ENCODE data around the gene CIB4. TPM values are rescaled to one million over a fixed set of nuclear protein-coding genes. Genes with fewer than 3 reads are reported as not detected.

Gene CIB4
- total and polyA plus RNA-seq, 2 of the 4 experiments (the other 2 are of a cell fraction), result not detected

- no peak overlapping the region for H2AK5ac ChIP-seq (ENCODE audit: low read depth, low read length)
- BruUV-seq (replicated peaks), result no TSS peak
- no peak for DNase-seq
- H4K5ac ChIP-seq (ENCODE audit: low read depth, low read length), result no peak overlapping the region
- H3K9ac ChIP-seq (ENCODE audit: low read depth, low read length), result no peak overlapping the region
- POLR2A ChIA-PET (ENCODE audit: unreplicated experiment), result no interaction called here
- H3K56ac ChIP-seq (ENCODE audit: extremely low read depth, insufficient read depth, low read length), result no peak overlapping the region
- H2BK20ac ChIP-seq (ENCODE audit: low read depth, low read length), result no peak overlapping the region
- TF ChIP-seq CTCF (conservative IDR thresholded peaks at IDR 0.05; ENCODE audit: low read depth, low read length), result no peak
- TF ChIP-seq, protein P1, sequence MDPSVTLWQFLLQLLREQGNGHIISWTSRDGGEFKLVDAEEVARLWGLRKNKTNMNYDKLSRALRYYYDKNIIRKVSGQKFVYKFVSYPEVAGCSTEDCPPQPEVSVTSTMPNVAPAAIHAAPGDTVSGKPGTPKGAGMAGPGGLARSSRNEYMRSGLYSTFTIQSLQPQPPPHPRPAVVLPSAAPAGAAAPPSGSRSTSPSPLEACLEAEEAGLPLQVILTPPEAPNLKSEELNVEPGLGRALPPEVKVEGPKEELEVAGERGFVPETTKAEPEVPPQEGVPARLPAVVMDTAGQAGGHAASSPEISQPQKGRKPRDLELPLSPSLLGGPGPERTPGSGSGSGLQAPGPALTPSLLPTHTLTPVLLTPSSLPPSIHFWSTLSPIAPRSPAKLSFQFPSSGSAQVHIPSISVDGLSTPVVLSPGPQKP (IDR thresholded peaks at IDR 0.05; ENCODE audit: borderline replicate concordance, low read depth, low read length), result no peak
- TF ChIP-seq MAFK (IDR thresholded peaks at IDR 0.05; ENCODE audit: low read depth, low read length), result no peak
- no peak for TF ChIP-seq RCOR1 (IDR thresholded peaks at IDR 0.05; ENCODE audit: insufficient replicate concordance, low read length)
- TF ChIP-seq, protein P2, sequence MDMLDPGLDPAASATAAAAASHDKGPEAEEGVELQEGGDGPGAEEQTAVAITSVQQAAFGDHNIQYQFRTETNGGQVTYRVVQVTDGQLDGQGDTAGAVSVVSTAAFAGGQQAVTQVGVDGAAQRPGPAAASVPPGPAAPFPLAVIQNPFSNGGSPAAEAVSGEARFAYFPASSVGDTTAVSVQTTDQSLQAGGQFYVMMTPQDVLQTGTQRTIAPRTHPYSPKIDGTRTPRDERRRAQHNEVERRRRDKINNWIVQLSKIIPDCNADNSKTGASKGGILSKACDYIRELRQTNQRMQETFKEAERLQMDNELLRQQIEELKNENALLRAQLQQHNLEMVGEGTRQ (IDR thresholded peaks at IDR 0.05; ENCODE audit: low read depth, low read length), result no peak
- TF ChIP-seq RAD21 (IDR thresholded peaks at IDR 0.05; ENCODE audit: low read length), result no peak
- no peak for TF ChIP-seq MAZ (IDR thresholded peaks at IDR 0.05; ENCODE audit: borderline replicate concordance, low read depth, low read length)
- no peak for TF ChIP-seq RFX5 (IDR thresholded peaks at IDR 0.05; ENCODE audit: low read depth, low read length)
- TF ChIP-seq CHD1 (IDR thresholded peaks at IDR 0.05; ENCODE audit: low read depth, low read length), result no peak
- TF ChIP-seq CEBPB (IDR thresholded peaks at IDR 0.05; ENCODE audit: low read depth, low read length), result no peak
- no peak for TF ChIP-seq BHLHE40 (IDR thresholded peaks at IDR 0.05; ENCODE audit: low read depth, low read length)
- TF ChIP-seq NFE2L2 (IDR thresholded peaks at IDR 0.05; ENCODE audit: low read depth, low read length), result no peak
- no peak for TF ChIP-seq MXI1 (IDR thresholded peaks at IDR 0.05; ENCODE audit: borderline replicate concordance, low read depth, low read length)
- no peak for TF ChIP-seq SMC3 (IDR thresholded peaks at IDR 0.05; ENCODE audit: low read depth, low read length)
- TF ChIP-seq FOS (IDR thresholded peaks at IDR 0.05; ENCODE audit: low read depth, low read length), result no peak
- TF ChIP-seq POLR2A (IDR thresholded peaks at IDR 0.05; ENCODE audit: low read depth, low read length), result no peak
- H2BK5ac ChIP-seq (ENCODE audit: low read depth, low read length, poor library complexity, severe bottlenecking), result no peak overlapping the region
- H3K14ac ChIP-seq (replicated peaks; ENCODE audit: low read depth, low read length), result no peak overlapping the region
- no peak overlapping the region for H3K18ac ChIP-seq (ENCODE audit: low read depth, low read length)
- no peaks in the 10 kb centered on the region for H3K9me1 ChIP-seq (ENCODE audit: insufficient read depth, low read length)
- H2AK9ac ChIP-seq (replicated peaks; ENCODE audit: low read depth, low read length, poor library complexity), result no peak overlapping the region
- in situ Hi-C loops (cut with MboI; ENCODE audit: low sequenced_read_pairs) (no loop called here), dilution Hi-C loops (cut with HindIII; ENCODE audit: low sequenced_read_pairs, unreplicated experiment) (no loop called here), intact Hi-C loops (cut with micrococcal nuclease) (no loop called here)
- H3K79me1 ChIP-seq (ENCODE audit: low read depth in 1 of 2, low read length in 2 of 2), result no peaks in the 10 kb centered on the region
- no peak overlapping the region for H2AFZ ChIP-seq (replicated peaks; ENCODE audit: low read length, poor library complexity)
- no peak overlapping the region for H3K23ac ChIP-seq (ENCODE audit: low read depth, low read length)
- no peak overlapping the region for H2BK120ac ChIP-seq (ENCODE audit: low read depth, low read length)
- no peak for ATAC-seq (ENCODE audit: low read depth)
- no peak overlapping the region for H3K27ac ChIP-seq (ENCODE audit: insufficient read depth, low read length)
- no peaks in the 10 kb centered on the region for H3K9me3 ChIP-seq (ENCODE audit: control insufficient read depth, insufficient read depth, low read length)
- no peak overlapping the region for H2BK15ac ChIP-seq (ENCODE audit: low read depth, low read length)
- no peak overlapping the region for H3K4me2 ChIP-seq (ENCODE audit: low read depth, low read length)
- H3K36me3 ChIP-seq (ENCODE audit: control insufficient read depth, insufficient read depth, low read length), result no peaks in the 10 kb centered on the region
- CTCF ChIA-PET, result no interaction called here
- no peak overlapping the region for H3K4me3 ChIP-seq (ENCODE audit: insufficient read depth, low read depth, low read length)
- H3K27me3 ChIP-seq (ENCODE audit: control insufficient read depth, insufficient read depth, low read length), result peaks cover 53% of the 10 kb centered on the region
- no peaks in the 10 kb centered on the region for H3K4me1 ChIP-seq (ENCODE audit: control insufficient read depth, insufficient read depth, low read length)
- H4K91ac ChIP-seq (ENCODE audit: insufficient read depth, low read depth, low read length), result no peak overlapping the region
- H4K8ac ChIP-seq (ENCODE audit: low read depth in 2 of 2, low read length in 2 of 2), result no peak overlapping the region
- H4K20me1 ChIP-seq (ENCODE audit: insufficient read depth, low read length), result no peaks in the 10 kb centered on the region
- H3K4ac ChIP-seq (ENCODE audit: low read depth, low read length), result no peak overlapping the region
- WGBS, 2 experiments (ENCODE audit: extremely low coverage in 2 of 2, insufficient read length in 1 of 2), result no CpG with 5 or more reads among the region's 13 CpGs
These were observed 7.7 kb downstream of the CIB4 start for GRCh38 chr2:26633351-26633945.

All from IMR-90 (cell line).